ENCODE measurements around the gene SSH2.

SSH2 gene

GRCh38 chr17:29826114-29826692 is 103.8 kb downstream of the SSH2 start:
- no peaks in the 10 kb centered on the region; the same call in 1 of the 2 replicates for H3K36me3 ChIP-seq (ENCODE audit: low read length)
- H3K9ac ChIP-seq (ENCODE audit: low read length): no peak overlapping the region
- H3K9me2 ChIP-seq (replicated peaks; ENCODE audit: insufficient read depth, low read length): no peaks in the 10 kb centered on the region
- H3K27ac ChIP-seq (ENCODE audit: low read depth, low read length): no peak overlapping the region
- H4K20me1 ChIP-seq (ENCODE audit: low read depth, low read length): no peaks in the 10 kb centered on the region
- H3K79me2 ChIP-seq (ENCODE audit: insufficient read depth, low read length): peaks cover 3% of the 10 kb centered on the region; the same call in 1 of the 2 replicates
- no peaks in the 10 kb centered on the region for H3K9me3 ChIP-seq (ENCODE audit: insufficient read depth, low read length)
- no peak overlapping the region for H3K4me2 ChIP-seq (ENCODE audit: low read depth, low read length, poor library complexity, severe bottlenecking)
- H3K27me3 ChIP-seq (ENCODE audit: low read length): no peaks in the 10 kb centered on the region
- no peak overlapping the region for H2AFZ ChIP-seq (ENCODE audit: low read depth, low read length, severe bottlenecking)
- no peak overlapping the region for H3K4me3 ChIP-seq (ENCODE audit: insufficient read depth, low read length, poor library complexity, severe bottlenecking)
- H3F3A ChIP-seq (ENCODE audit: insufficient read depth): no peaks in the 10 kb centered on the region
- TF ChIP-seq EZH2phosphoT487 (conservative IDR thresholded peaks at IDR 0.05; ENCODE audit: low read length) (no peak), CTCF (IDR thresholded peaks at IDR 0.05; ENCODE audit: insufficient read depth, low read length, poor library complexity, severe bottlenecking) (no peak)

GRCh38 chr17:29825604-29826003 is 104.4 kb downstream of the SSH2 start:
- Histone ChIP-seq H3K4me2 (ENCODE audit: low read depth, low read length, poor library complexity, severe bottlenecking) (no peak overlapping the region), H3K27ac (ENCODE audit: low read depth, low read length) (no peak overlapping the region), H3K36me3 (ENCODE audit: low read length) (no peaks in the 10 kb centered on the region; the same call in 1 of the 2 replicates), H3K9me3 (ENCODE audit: insufficient read depth, low read length) (no peaks in the 10 kb centered on the region), H3K9me2 (replicated peaks; ENCODE audit: insufficient read depth, low read length) (no peaks in the 10 kb centered on the region), H3K27me3 (ENCODE audit: low read length) (no peaks in the 10 kb centered on the region), H3K79me2 (ENCODE audit: insufficient read depth, low read length) (peaks cover 4% of the 10 kb centered on the region; the same call in 1 of the 2 replicates), H2AFZ (ENCODE audit: low read depth, low read length, severe bottlenecking) (no peak overlapping the region), H3K9ac (ENCODE audit: low read length) (no peak overlapping the region), H3F3A (ENCODE audit: insufficient read depth) (no peaks in the 10 kb centered on the region), H4K20me1 (ENCODE audit: low read depth, low read length) (no peaks in the 10 kb centered on the region), H3K4me3 (ENCODE audit: insufficient read depth, low read length, poor library complexity, severe bottlenecking) (no peak overlapping the region)
- no peak for TF ChIP-seq EZH2phosphoT487 (conservative IDR thresholded peaks at IDR 0.05; ENCODE audit: low read length)
- no peak for TF ChIP-seq CTCF (IDR thresholded peaks at IDR 0.05; ENCODE audit: insufficient read depth, low read length, poor library complexity, severe bottlenecking)

GRCh38 chr17:29821897-29822296 is 108.1 kb downstream of the SSH2 start:
- Histone ChIP-seq H3K9me2 (replicated peaks; ENCODE audit: insufficient read depth, low read length) (no peaks in the 10 kb centered on the region), H3K4me3 (ENCODE audit: insufficient read depth, low read length, poor library complexity, severe bottlenecking) (no peak overlapping the region), H2AFZ (ENCODE audit: low read depth, low read length, severe bottlenecking) (no peak overlapping the region), H3K9ac (ENCODE audit: low read length) (no peak overlapping the region), H3K4me2 (ENCODE audit: low read depth, low read length, poor library complexity, severe bottlenecking) (no peak overlapping the region), H3K27ac (ENCODE audit: low read depth, low read length) (no peak overlapping the region), H3K27me3 (ENCODE audit: low read length) (no peaks in the 10 kb centered on the region), H3F3A (ENCODE audit: insufficient read depth) (no peaks in the 10 kb centered on the region), H3K9me3 (ENCODE audit: insufficient read depth, low read length) (no peaks in the 10 kb centered on the region), H4K20me1 (ENCODE audit: low read depth, low read length) (no peaks in the 10 kb centered on the region), H3K79me2 (ENCODE audit: insufficient read depth, low read length) (peaks cover 4% of the 10 kb centered on the region; the same call in 1 of the 2 replicates), H3K36me3 (ENCODE audit: low read length) (no peaks in the 10 kb centered on the region)
- TF ChIP-seq EZH2phosphoT487 (conservative IDR thresholded peaks at IDR 0.05; ENCODE audit: low read length) (no peak), CTCF (IDR thresholded peaks at IDR 0.05; ENCODE audit: insufficient read depth, low read length, poor library complexity, severe bottlenecking) (no peak)

Measured in SU-DHL-6 (cell line).